A549 (cell line): ENCODE measurements around the gene FHIT.

ENCODE experiments used
- CTCF ChIP-seq: fragments of >200 bp; sonication (Bioruptor Twin); formaldehyde crosslinking; IDR thresholded peaks from 3 replicates; pipeline ENCODE4 v1.5.1; 2016
- MAFK ChIP-seq: fragments of 450-650 bp; IDR thresholded peaks from 2 replicates; pipeline ENCODE4 v1.6.1; 2014; ENCODE audit not compliant: partially characterized antibody

- no peak for TF ChIP-seq MAFK
- TF ChIP-seq CTCF, result no peak
Measured at GRCh38 chr3:60514085-60514649, 737.1 kb downstream of the FHIT start.
